ENCODE data around the gene FBXW12. TPM values are rescaled to one million over a fixed set of nuclear protein-coding genes. Genes with fewer than 3 reads are reported as not detected.

FBXW12 gene
- total and polyA plus RNA-seq, 2 donors (not counting 3 experiments of a cell fraction or from before 2014, with no cell fraction given): not detected

GRCh38 chr3:48416546-48416945 lies 44.5 kb downstream of the FBXW12 start:
- no peaks in the 10 kb centered on the region for H3K9me1 ChIP-seq (replicated peaks; ENCODE audit: control insufficient read depth, extremely low read depth, insufficient read depth, low read length)
- H3K27ac ChIP-seq (ENCODE audit: insufficient read depth, low read depth, low read length): no peak overlapping the region
- peaks cover 0 to 25% of the 10 kb centered on the region in 2 experiments for H3K36me3 ChIP-seq (ENCODE audit: control insufficient read depth in 2 of 2, extremely low read depth in 1 of 2, insufficient read depth in 2 of 2, low read length in 2 of 2)
- dilution Hi-C loops (cut with MboI; ENCODE audit: extremely low pct_ligation_motif_present, low sequenced_read_pairs): no loop called here
- H3K9ac ChIP-seq (replicated peaks; ENCODE audit: extremely low read depth, insufficient read depth, low read length): no peak overlapping the region
- H3K9me3 ChIP-seq (replicated peaks; ENCODE audit: control insufficient read depth, insufficient read depth, low read length): no peaks in the 10 kb centered on the region
- no peak for TF ChIP-seq POLR2AphosphoS5 (IDR thresholded peaks at IDR 0.05; ENCODE audit: insufficient read depth, low read depth, low read length)
- no peak for TF ChIP-seq JUN (IDR thresholded peaks at IDR 0.05; ENCODE audit: borderline replicate concordance, insufficient read depth, insufficient read length, low read depth)
- no peak for TF ChIP-seq GATA2 (IDR thresholded peaks at IDR 0.05; ENCODE audit: insufficient read depth, insufficient read length, low read depth, low read length)
- H2AFZ ChIP-seq (ENCODE audit: low read depth, low read length): no peak overlapping the region
- ChIA-PET CTCF (interaction anchor here (0.8 to 4.0 kb wide), 3 partner anchors 16 to 19 kb away, joined by 3 to 46 read pairs (median 5); no protein-coding TSS in a partner anchor), POLR2A (no interaction called here)
- no peak overlapping the region for H3K4me3 ChIP-seq (replicated peaks in 1 of 3; ENCODE audit: insufficient read depth in 1 of 3, low read depth in 1 of 3, low read length in 3 of 3)
- H3K79me2 ChIP-seq (ENCODE audit: control insufficient read depth, insufficient read depth, low read length): no peaks in the 10 kb centered on the region
- FAIRE-seq: no peak
- DNase-seq (ENCODE audit: low read depth, low spot score): no peak
- intact Hi-C loops (cut with micrococcal nuclease): no loop called here
- H3K4me2 ChIP-seq (ENCODE audit: insufficient read depth, low read length): no peak overlapping the region
- no peaks in the 10 kb centered on the region for H3K4me1 ChIP-seq (ENCODE audit: control insufficient read depth, extremely low read depth, insufficient read depth, low read length)
- no TSS peak for BruUV-seq (replicated peaks)
- no peaks in the 10 kb centered on the region for H3K27me3 ChIP-seq (ENCODE audit: control insufficient read depth in 2 of 2, insufficient read depth in 2 of 2, low read length in 2 of 2)
- H4K20me1 ChIP-seq (replicated peaks; ENCODE audit: control insufficient read depth, extremely low read depth, insufficient read depth, low read length): no peaks in the 10 kb centered on the region

GRCh38 chr3:48417529-48418108 lies 45.6 kb downstream of the FBXW12 start:
- no peak for DNase-seq (ENCODE audit: low read depth, low spot score)
- dilution Hi-C loops (cut with MboI; ENCODE audit: extremely low pct_ligation_motif_present, low sequenced_read_pairs): no loop called here
- intact Hi-C loops (cut with micrococcal nuclease): no loop called here
- no peaks in the 10 kb centered on the region for H3K27me3 ChIP-seq (ENCODE audit: control insufficient read depth in 2 of 2, insufficient read depth in 2 of 2, low read length in 2 of 2)
- BruUV-seq (replicated peaks): no TSS peak
- H3K36me3 ChIP-seq (ENCODE audit: control insufficient read depth in 2 of 2, extremely low read depth in 1 of 2, insufficient read depth in 2 of 2, low read length in 2 of 2): peaks cover 0 to 20% of the 10 kb centered on the region in 2 experiments
- H3K9me1 ChIP-seq (replicated peaks; ENCODE audit: control insufficient read depth, extremely low read depth, insufficient read depth, low read length): no peaks in the 10 kb centered on the region
- TF ChIP-seq CTCF (IDR thresholded peaks at IDR 0.05; ENCODE audit: extremely low read depth in 1 of 2, insufficient read depth in 1 of 2, low read depth in 1 of 2, low read length in 2 of 2) (no peak), MAX (IDR thresholded peaks at IDR 0.05; ENCODE audit: insufficient read depth, insufficient read length) (no peak), GATA2 (IDR thresholded peaks at IDR 0.05; ENCODE audit: insufficient read depth, insufficient read length, low read depth, low read length) (no peak), POLR2A (IDR thresholded peaks at IDR 0.05; ENCODE audit: low read depth, low read length) (no peak), POLR2AphosphoS5 (IDR thresholded peaks at IDR 0.05; ENCODE audit: insufficient read depth, low read depth, low read length) (no peak), MYC (IDR thresholded peaks at IDR 0.05; ENCODE audit: low read depth, low read length) (no peak), FOS (IDR thresholded peaks at IDR 0.05; ENCODE audit: borderline replicate concordance, insufficient read depth, low read length) (no peak), JUN (IDR thresholded peaks at IDR 0.05; ENCODE audit: borderline replicate concordance, insufficient read depth, insufficient read length, low read depth) (no peak), EZH2 (IDR thresholded peaks at IDR 0.05; ENCODE audit: borderline replicate concordance, low read depth, low read length, severe bottlenecking) (no peak)
- FAIRE-seq: no peak
- H3K27ac ChIP-seq (ENCODE audit: insufficient read depth, low read depth, low read length): no peak overlapping the region
- CTCF ChIA-PET: interaction anchor here (0.8 to 4.0 kb wide), 2 partner anchors 17 to 18 kb away, joined by 3 to 46 read pairs; no protein-coding TSS in a partner anchor
- H3K4me2 ChIP-seq (ENCODE audit: insufficient read depth, low read length): no peak overlapping the region
- POLR2A ChIA-PET: no interaction called here
- H3K9me3 ChIP-seq (replicated peaks; ENCODE audit: control insufficient read depth, insufficient read depth, low read length): no peaks in the 10 kb centered on the region
- no peaks in the 10 kb centered on the region for H4K20me1 ChIP-seq (replicated peaks; ENCODE audit: control insufficient read depth, extremely low read depth, insufficient read depth, low read length)
- no peaks in the 10 kb centered on the region for H3K79me2 ChIP-seq (ENCODE audit: control insufficient read depth, insufficient read depth, low read length)
- H2AFZ ChIP-seq (ENCODE audit: low read depth, low read length): no peak overlapping the region
- no peak overlapping the region for H3K9ac ChIP-seq (replicated peaks; ENCODE audit: extremely low read depth, insufficient read depth, low read length)
- H3K4me3 ChIP-seq (replicated peaks in 1 of 3; ENCODE audit: insufficient read depth in 1 of 3, low read depth in 1 of 3, low read length in 3 of 3): no peak overlapping the region
- no peaks in the 10 kb centered on the region for H3K4me1 ChIP-seq (ENCODE audit: control insufficient read depth, extremely low read depth, insufficient read depth, low read length)
